ENCODE results near the gene GCNT3.
"Not testable (repeated sequence)": the region's sequence is repeated elsewhere in the genome, so short reads cannot be mapped to it uniquely, and the experiment has no call there.

The GCNT3 gene

GRCh38 chr15:59618406-59618805 is 6.8 kb downstream of the GCNT3 start:
- DNase-seq: peak; percentile 55 to 59

GRCh38 chr15:59622289-59622688 is 10.7 kb downstream of the GCNT3 start:
- peak; percentile 31 to 51 for DNase-seq

GRCh38 chr15:59632714-59633113 is 21.1 kb downstream of the GCNT3 start:
- DNase-seq: no peak

- DNase-seq: no peak
These were observed 24.6 kb downstream of the GCNT3 start for GRCh38 chr15:59636184-59636583.

GRCh38 chr15:59637507-59637906 is 25.9 kb downstream of the GCNT3 start:
- not testable (repeated sequence) for DNase-seq

GRCh38 chr15:59642351-59642750 is 30.8 kb downstream of the GCNT3 start:
- no peak for DNase-seq

GRCh38 chr15:59644756-59645155 is 33.2 kb downstream of the GCNT3 start:
- DNase-seq: peak in 1 of 2 donors; percentile 5

GRCh38 chr15:59645812-59646211 is 34.2 kb downstream of the GCNT3 start:
- DNase-seq: not testable (repeated sequence)

GRCh38 chr15:59646277-59646676 is 34.7 kb downstream of the GCNT3 start:
- DNase-seq: no peak

- DNase-seq: no peak
These were observed 35.5 kb downstream of the GCNT3 start for GRCh38 chr15:59647085-59647484.

- DNase-seq: no peak
These were observed 38.0 kb downstream of the GCNT3 start for GRCh38 chr15:59649603-59650002.

GRCh38 chr15:59654046-59654445 is 42.5 kb downstream of the GCNT3 start:
- DNase-seq: peak; percentile 41 to 64

GRCh38 chr15:59656897-59657634 is 45.5 kb downstream of the GCNT3 start, which contains the start of gene GTF2A2:
TSS of gene GTF2A2 (minus strand) at chr15:59657515. CDS start at chr15:59652277, 5,238 bp downstream.
- peak; percentile 91 to 95 for DNase-seq

GRCh38 chr15:59657635-59658125 is 46.1 kb downstream of the GCNT3 start:
- no peak for DNase-seq

GRCh38 chr15:59659366-59659765 is 47.8 kb downstream of the GCNT3 start:
- DNase-seq: no peak

- DNase-seq: no peak
These were observed 50.7 kb downstream of the GCNT3 start for GRCh38 chr15:59662260-59662659.

GRCh38 chr15:59668556-59668955 is 57.0 kb downstream of the GCNT3 start:
- no peak for DNase-seq

Measured in inflammatory macrophage treated with lipopolysaccharide for 1 hour (primary cell).